Measurements from ENCODE around the gene TFDP3.

TFDP3 gene

DNA sequence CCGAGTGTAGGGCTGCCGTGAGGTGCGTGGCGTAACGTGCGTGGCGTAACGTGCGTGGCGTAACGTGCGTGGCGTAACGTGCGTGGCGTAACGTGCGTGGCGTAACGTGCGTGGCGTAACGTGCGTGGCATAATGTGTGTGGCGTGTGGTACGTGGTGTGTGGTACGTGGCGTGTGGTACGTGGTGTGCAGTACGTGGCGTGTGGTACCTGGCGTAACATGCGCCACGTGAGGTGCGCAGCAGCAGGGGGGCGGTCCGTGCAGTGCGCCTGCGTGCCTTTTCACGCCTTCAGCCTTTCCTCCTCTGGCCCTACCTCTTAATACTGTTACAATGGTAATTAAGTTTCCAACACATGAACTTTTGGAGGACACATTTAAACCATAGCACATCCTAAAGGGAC is at the start of gene TFDP3:
Gene TFDP3, minus strand, starts transcription at position 26 of the 400 bp plus-strand sequence. CDS start 95 bp downstream, outside the sequence.
- no peak for DNase-seq

- no peak for DNase-seq
These were observed 49.5 kb upstream of the TFDP3 start for GRCh38 chrX:133267621-133268020.

DNA sequence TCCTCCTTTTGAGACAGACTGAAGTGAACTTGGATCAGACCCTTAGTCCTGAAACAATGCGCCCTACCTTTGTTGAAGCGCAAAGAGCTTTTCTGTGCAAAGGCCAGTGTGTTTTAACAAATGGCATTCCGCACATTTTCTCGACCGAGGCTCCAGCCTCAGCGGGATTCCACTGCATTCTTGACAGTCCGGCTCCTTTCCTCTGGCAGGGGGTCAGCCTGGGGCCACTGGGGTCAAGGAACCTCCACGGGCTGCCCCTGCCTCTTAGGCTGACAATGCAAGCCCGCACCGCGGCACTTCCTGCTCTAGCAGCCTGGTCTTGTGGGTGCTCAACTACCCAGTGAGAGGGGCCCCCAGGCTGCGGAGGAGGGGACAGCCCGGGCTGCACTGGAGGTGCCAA is 47.2 kb upstream of the TFDP3 start:
- no peak for DNase-seq

- DNase-seq, result no peak
These were observed 40.3 kb upstream of the TFDP3 start for GRCh38 chrX:133258481-133258880.

- no peak for DNase-seq
These were observed 36.5 kb upstream of the TFDP3 start for GRCh38 chrX:133254666-133255065.

- DNase-seq, result no peak
These were observed 33.0 kb upstream of the TFDP3 start for GRCh38 chrX:133251204-133251603.

GRCh38 chrX:133250184-133251100 is 32.3 kb upstream of the TFDP3 start:
- no peak for DNase-seq

GRCh38 chrX:133249266-133250058 is 31.3 kb upstream of the TFDP3 start:
- DNase-seq, result no peak

DNA sequence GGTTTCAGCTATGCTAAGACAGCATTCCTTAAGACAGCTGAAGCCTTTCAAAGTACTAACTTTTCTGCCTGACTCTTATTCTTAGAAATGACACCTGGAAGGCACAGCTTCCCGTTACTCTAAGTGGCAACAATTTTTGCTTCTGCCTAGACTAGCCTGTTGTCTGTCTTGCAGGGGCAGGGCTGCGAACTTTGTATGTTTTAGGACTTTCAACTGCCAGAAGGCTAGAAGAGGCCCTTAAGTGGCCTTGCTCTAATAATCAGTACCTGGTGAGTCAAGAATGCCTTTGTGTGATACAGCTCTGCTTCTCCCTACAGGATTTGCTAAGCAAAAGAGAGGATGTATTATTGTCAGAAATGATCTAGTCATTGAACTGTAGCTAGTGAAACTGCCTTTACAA is 30.0 kb upstream of the TFDP3 start:
- DNase-seq, result no peak

GRCh38 chrX:133246921-133247320 is 28.8 kb upstream of the TFDP3 start:
- no peak for DNase-seq

DNA sequence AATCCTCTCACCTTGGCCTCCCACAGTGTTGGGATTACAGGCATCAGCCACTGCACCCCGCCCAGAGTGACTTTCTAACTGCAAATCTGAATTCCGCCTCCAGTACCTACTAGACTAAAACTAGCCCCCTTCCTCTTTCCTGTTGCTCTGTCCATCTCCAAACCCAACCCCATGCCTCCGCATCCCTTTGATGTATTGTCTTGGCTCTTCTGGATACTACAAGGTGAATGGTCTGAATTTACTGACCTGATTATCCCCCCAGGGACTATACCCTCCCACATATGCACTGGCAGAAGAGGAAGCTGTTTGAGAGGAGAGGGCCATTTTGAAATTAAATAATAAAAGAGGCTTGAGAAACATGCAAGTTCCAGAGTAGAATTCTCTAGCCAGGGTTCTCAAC is 17.7 kb upstream of the TFDP3 start:
- no peak for DNase-seq

DNA sequence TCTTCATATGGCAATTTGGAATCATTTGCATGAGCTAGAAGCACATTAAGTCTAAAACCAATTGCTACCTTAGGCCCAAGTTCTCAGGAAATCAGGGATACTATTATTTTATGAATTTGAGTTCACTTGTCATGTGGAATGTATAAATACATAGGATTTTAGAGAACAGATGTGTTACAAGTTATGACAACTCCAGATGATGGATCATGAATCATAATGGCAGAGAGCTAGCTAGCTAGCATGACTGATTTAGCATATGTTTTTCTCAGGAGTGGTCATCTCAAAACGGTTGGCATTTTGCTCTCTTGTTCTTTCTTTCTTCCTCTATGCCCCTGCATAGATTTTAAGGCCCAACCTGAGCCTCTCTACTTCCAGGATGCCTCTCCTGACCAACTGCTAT is 14.2 kb upstream of the TFDP3 start:
- DNase-seq, result no peak

GRCh38 chrX:133229361-133229760 is 11.2 kb upstream of the TFDP3 start:
- DNase-seq, result no peak

GRCh38 chrX:133215747-133216146 is 2.4 kb downstream of the TFDP3 start:
- DNase-seq, result no peak

DNA sequence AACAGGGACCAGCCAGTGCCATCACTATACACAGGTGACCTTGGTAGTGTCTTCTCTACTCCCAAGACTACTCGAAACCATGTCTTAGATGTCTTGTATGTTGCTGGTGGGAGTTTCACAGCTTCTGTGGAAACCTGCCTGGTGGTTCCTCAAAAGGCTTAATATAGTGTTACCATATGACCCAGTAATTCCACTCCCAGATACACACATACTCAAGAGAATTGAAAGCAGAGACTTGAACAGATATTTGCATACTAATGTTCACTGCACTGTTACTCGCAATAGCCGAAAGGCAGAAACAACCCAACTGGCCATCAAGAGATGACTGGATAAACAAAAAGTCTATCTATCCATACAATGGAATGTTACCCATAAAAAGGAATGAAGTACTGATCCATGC is 3.1 kb downstream of the TFDP3 start:
- no peak for DNase-seq

GRCh38 chrX:133214301-133214700 is 3.9 kb downstream of the TFDP3 start:
- DNase-seq, result no peak

DNA sequence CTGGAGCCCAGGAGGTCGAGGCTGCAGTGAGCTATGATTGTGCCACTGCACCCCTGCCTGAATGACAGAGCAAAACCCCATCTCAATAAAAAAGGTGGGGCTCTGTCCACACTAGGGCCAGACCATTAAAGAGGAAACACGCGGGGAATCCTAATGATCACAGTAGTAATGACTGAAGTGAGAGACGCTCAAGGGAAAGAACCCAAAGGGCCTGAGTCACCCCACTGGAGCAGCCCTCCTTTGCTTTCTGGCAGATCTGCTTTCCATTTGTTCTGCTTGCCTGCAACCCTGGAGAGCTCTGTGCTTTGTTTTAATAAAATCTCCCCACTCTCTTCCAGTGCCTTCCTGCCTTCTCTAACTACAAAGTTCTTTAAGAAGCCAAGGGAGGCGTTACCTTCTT is 5.0 kb downstream of the TFDP3 start:
- no peak for DNase-seq

GRCh38 chrX:133207751-133208150 is 10.4 kb downstream of the TFDP3 start:
- DNase-seq, result no peak

DNA sequence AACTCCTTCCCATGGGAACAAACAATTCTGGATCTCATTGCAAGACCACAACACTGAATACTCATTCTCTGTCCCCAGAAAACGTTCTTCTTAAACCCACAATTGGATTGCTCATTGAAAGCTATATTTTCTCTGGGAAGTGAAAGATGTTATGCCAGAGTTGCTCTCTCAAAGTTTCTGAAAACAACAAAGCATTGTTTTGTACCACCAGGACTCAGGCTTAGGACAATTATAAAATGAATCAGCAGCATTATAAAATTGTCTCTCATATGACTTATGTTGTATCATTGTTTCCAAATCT is 26.5 kb downstream of the TFDP3 start:
- DNase-seq, result no peak

DNA sequence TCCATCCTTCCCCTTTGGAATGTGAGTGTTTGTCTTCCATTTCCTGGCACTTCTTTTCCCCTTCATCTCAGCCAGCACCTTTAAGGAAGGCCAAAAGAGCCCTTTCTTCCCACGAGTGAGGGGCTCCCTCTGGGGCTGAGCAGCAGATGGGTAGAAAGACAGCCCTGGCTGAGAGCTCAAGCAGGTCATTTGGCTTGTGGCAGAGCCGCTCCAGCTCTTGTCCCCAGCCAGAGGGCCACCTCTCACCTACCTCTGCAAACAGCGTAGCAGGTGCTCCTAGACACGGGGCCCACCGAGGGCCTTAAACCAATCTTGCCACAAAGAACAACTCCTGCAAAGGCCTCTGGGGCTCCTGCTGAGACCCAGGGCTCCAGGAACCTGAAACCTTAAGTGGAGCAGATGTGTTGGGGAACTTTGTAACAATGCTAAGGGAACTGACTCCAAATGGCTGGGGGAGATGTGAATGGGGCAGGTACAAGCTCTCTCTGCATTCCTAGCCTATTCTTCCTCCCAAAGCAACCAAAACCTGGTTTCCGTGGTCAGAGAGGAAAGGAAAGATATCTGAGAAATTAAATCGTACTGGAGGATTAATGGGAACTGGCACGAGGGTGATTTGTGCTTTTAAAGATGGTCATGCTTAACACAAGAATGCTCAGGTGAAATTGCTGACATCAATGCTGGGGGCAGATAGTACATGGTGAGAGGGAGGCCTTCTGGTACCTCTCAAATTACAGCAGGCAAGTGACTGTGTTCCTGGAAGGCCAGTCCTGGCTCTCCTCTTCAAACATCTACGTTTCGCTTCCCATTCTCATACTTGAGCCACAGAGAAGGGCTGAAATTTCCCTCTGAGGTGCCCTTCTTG is 27.0 kb downstream of the TFDP3 start:
- DNase-seq, result no peak

- no peak for DNase-seq
These were observed 29.0 kb downstream of the TFDP3 start for GRCh38 chrX:133189195-133189594.

GRCh38 chrX:133188631-133189030 is 29.5 kb downstream of the TFDP3 start:
- no peak for DNase-seq

GRCh38 chrX:133185938-133186337 is 32.2 kb downstream of the TFDP3 start:
- no peak for DNase-seq

Data from activated CD4-positive, CD25-positive, alpha-beta regulatory T cell treated with anti-CD3 and anti-CD28 coated beads, Interleukin-2, amount 50 U/mL, for 72 hours (primary cell).